ENCODE data around the gene BTBD9. TPM values are rescaled to one million over a fixed set of nuclear protein-coding genes. Genes with fewer than 3 reads are reported as not detected.

Gene BTBD9
- total and polyA plus RNA-seq, 4 experiments from 2014 or later: 5.2 to 40.4 (median 32.3) TPM

- no peak overlapping the region for H3K27ac Mint-ChIP-seq
- H3K27me3 Mint-ChIP-seq: no peaks in the 10 kb centered on the region
- H3K4me3 Mint-ChIP-seq: no peak overlapping the region
- peaks cover 0 to 4% (median 0%) of the 10 kb centered on the region in 8 donors for H3K9me3 Mint-ChIP-seq
- intact Hi-C loops (cut with micrococcal nuclease): no loop called here
- H3K4me1 Mint-ChIP-seq: peaks cover 0 to 2% (median 0%) of the 10 kb centered on the region in 4 donors
- DNase-seq: no peak
- POLR2A ChIA-PET (ENCODE audit: partially characterized antibody): interaction anchor here (1.0 kb wide), 1 partner anchor 11 kb away, joined by 3 read pairs; no protein-coding TSS in a partner anchor
- peaks cover 11 to 32% of the 10 kb centered on the region in 2 donors for H3K36me3 Mint-ChIP-seq
- H3K4me3 ChIP-seq (ENCODE audit: low read length in 2 of 2): no peak overlapping the region
- H3K9me3 ChIP-seq (ENCODE audit: control insufficient read depth in 1 of 2, low read length in 2 of 2): no peaks in the 10 kb centered on the region
- no peaks in the 10 kb centered on the region for H3K4me1 ChIP-seq (ENCODE audit: insufficient read depth, low read length)
- no peaks in the 10 kb centered on the region for H3K36me3 ChIP-seq (ENCODE audit: insufficient read depth, low read length)
- CTCF ChIA-PET (ENCODE audit: partially characterized antibody): no interaction called here
- no peak overlapping the region for H3K27ac ChIP-seq (ENCODE audit: low read depth, low read length)
- H3K27me3 ChIP-seq (ENCODE audit: insufficient read depth, low read length): no peaks in the 10 kb centered on the region
Observed at GRCh38 chr6:38453861-38454260, 185.9 kb downstream of the BTBD9 start.

DNA sequence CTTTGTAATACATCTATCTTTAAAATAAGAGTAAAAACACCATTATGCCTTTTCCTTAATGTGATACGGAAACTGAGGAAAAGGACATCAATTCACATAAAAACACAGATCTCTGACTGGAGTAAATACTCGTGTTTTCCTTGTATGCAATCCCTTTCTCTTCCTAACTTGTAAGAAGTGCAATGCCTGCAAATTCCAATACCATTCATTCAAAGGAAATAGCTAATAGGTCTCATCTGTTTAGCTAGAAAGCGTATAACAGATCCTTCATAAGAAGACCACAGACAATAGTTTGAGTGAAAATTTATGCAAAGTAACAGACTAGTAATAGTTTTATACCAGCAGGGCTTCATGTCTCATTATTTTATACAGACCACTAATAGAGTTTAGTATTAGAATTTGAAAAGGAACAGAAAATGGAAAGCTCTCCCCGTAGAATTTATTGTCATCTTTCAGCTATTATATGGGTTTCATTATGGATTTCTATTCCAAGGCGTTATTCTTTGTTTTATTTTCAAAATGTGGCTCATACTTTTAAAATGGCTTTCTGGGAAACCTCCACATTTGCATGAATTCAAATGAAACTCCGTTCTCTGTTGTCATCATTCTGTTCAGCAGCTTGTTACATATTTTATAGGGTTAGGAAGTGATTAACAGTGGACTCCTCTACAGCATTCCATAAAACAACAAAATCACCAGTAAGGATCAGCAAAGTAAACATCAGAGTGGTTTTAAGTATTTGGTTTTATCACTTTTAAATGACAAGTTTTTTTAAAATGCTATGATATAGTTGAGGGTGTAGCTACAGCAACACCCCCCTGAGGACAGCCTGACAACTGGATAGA lies 186.7 kb downstream of the BTBD9 start:
- ChIA-PET POLR2A (ENCODE audit: partially characterized antibody) (no interaction called here), CTCF (ENCODE audit: partially characterized antibody) (no interaction called here)
- Mint-ChIP-seq H3K36me3 (peaks cover 11 to 27% of the 10 kb centered on the region in 2 donors), H3K27ac (no peak overlapping the region), H3K4me3 (no peak overlapping the region), H3K4me1 (peaks cover 0 to 3% (median 0%) of the 10 kb centered on the region in 4 donors), H3K9me3 (peaks cover 0 to 4% (median 0%) of the 10 kb centered on the region in 8 donors), H3K27me3 (no peaks in the 10 kb centered on the region)
- no peak overlapping the region for H3K4me3 ChIP-seq (ENCODE audit: low read length in 2 of 2)
- no peak overlapping the region for H3K27ac ChIP-seq (ENCODE audit: low read depth, low read length)
- intact Hi-C loops (cut with micrococcal nuclease): no loop called here
- no peaks in the 10 kb centered on the region for H3K27me3 ChIP-seq (ENCODE audit: insufficient read depth, low read length)
- DNase-seq: no peak
- no peaks in the 10 kb centered on the region for H3K4me1 ChIP-seq (ENCODE audit: insufficient read depth, low read length)
- no peaks in the 10 kb centered on the region for H3K36me3 ChIP-seq (ENCODE audit: insufficient read depth, low read length)
- no peaks in the 10 kb centered on the region for H3K9me3 ChIP-seq (ENCODE audit: control insufficient read depth in 1 of 2, low read length in 2 of 2)

DNA sequence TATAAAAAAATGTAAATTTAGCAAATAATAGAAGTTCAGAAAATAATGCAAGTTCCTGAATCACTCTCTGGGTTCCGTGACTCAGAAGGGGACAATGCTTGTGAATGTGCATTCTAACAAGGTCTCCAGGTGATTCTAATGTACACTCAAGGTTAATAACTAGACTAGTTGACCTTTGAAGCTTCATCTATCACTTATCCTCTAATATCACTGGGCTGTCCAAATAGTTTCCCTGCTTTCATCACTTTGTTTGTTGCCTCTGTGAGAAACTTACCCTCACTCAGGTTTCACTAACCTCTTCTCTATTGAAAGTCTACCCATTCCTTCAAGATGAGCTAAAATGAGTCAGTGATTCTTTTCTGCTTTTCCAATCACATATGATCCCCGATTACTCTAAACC lies 189.0 kb downstream of the BTBD9 start:
- H3K27me3 Mint-ChIP-seq: no peaks in the 10 kb centered on the region
- peaks cover 0 to 4% (median 0%) of the 10 kb centered on the region in 8 donors for H3K9me3 Mint-ChIP-seq
- intact Hi-C loops (cut with micrococcal nuclease): no loop called here
- no peak overlapping the region for H3K4me3 ChIP-seq (ENCODE audit: low read length in 2 of 2)
- H3K27me3 ChIP-seq (ENCODE audit: insufficient read depth, low read length): no peaks in the 10 kb centered on the region
- H3K9me3 ChIP-seq (ENCODE audit: control insufficient read depth in 1 of 2, low read length in 2 of 2): no peaks in the 10 kb centered on the region
- DNase-seq: no peak
- ChIA-PET CTCF (ENCODE audit: partially characterized antibody) (no interaction called here), POLR2A (ENCODE audit: partially characterized antibody) (no interaction called here)
- H3K36me3 ChIP-seq (ENCODE audit: insufficient read depth, low read length): no peaks in the 10 kb centered on the region
- H3K4me1 Mint-ChIP-seq: peaks cover 0 to 7% (median under 1%) of the 10 kb centered on the region in 4 donors
- no peak overlapping the region for H3K27ac Mint-ChIP-seq
- H3K4me1 ChIP-seq (ENCODE audit: insufficient read depth, low read length): no peaks in the 10 kb centered on the region
- no peak overlapping the region for H3K4me3 Mint-ChIP-seq
- H3K36me3 Mint-ChIP-seq: peaks cover 8 to 12% of the 10 kb centered on the region in 2 donors
- H3K27ac ChIP-seq (ENCODE audit: low read depth, low read length): no peak overlapping the region

GRCh38 chr6:38445925-38446324 lies 193.8 kb downstream of the BTBD9 start:
- Mint-ChIP-seq H3K4me3 (no peak overlapping the region), H3K4me1 (peaks cover 11 to 17% (median 15%) of the 10 kb centered on the region in 4 donors), H3K27ac (no peak overlapping the region), H3K27me3 (no peaks in the 10 kb centered on the region), H3K36me3 (peaks cover 3 to 12% of the 10 kb centered on the region in 2 donors), H3K9me3 (peaks cover 0 to 2% (median 0%) of the 10 kb centered on the region in 8 donors)
- Histone ChIP-seq H3K9me3 (ENCODE audit: control insufficient read depth in 1 of 2, low read length in 2 of 2) (no peaks in the 10 kb centered on the region), H3K36me3 (ENCODE audit: insufficient read depth, low read length) (no peaks in the 10 kb centered on the region), H3K4me1 (ENCODE audit: insufficient read depth, low read length) (no peaks in the 10 kb centered on the region), H3K4me3 (ENCODE audit: low read length in 2 of 2) (no peak overlapping the region), H3K27me3 (ENCODE audit: insufficient read depth, low read length) (no peaks in the 10 kb centered on the region), H3K27ac (ENCODE audit: low read depth, low read length) (no peak overlapping the region)
- intact Hi-C loops (cut with micrococcal nuclease): no loop called here
- no peak for DNase-seq
- POLR2A ChIA-PET (ENCODE audit: partially characterized antibody): no interaction called here
- CTCF ChIA-PET (ENCODE audit: partially characterized antibody): no interaction called here

GRCh38 chr6:38445336-38445735 lies 194.4 kb downstream of the BTBD9 start:
- intact Hi-C loops (cut with micrococcal nuclease): no loop called here
- CTCF ChIA-PET (ENCODE audit: partially characterized antibody): no interaction called here
- H3K4me1 ChIP-seq (ENCODE audit: insufficient read depth, low read length): no peaks in the 10 kb centered on the region
- H3K36me3 ChIP-seq (ENCODE audit: insufficient read depth, low read length): no peaks in the 10 kb centered on the region
- H3K9me3 ChIP-seq (ENCODE audit: control insufficient read depth in 1 of 2, low read length in 2 of 2): no peaks in the 10 kb centered on the region
- no peaks in the 10 kb centered on the region for H3K27me3 ChIP-seq (ENCODE audit: insufficient read depth, low read length)
- H3K27me3 Mint-ChIP-seq: no peaks in the 10 kb centered on the region
- POLR2A ChIA-PET (ENCODE audit: partially characterized antibody): no interaction called here
- H3K4me3 Mint-ChIP-seq: no peak overlapping the region
- peaks cover under 1 to 11% of the 10 kb centered on the region in 2 donors for H3K36me3 Mint-ChIP-seq
- no peak for DNase-seq
- peaks cover 11 to 17% (median 15%) of the 10 kb centered on the region in 4 donors for H3K4me1 Mint-ChIP-seq
- H3K27ac ChIP-seq (ENCODE audit: low read depth, low read length): no peak overlapping the region
- peaks cover 0 to 2% (median 0%) of the 10 kb centered on the region in 8 donors for H3K9me3 Mint-ChIP-seq
- H3K4me3 ChIP-seq (ENCODE audit: low read length in 2 of 2): no peak overlapping the region
- H3K27ac Mint-ChIP-seq: no peak overlapping the region

DNA sequence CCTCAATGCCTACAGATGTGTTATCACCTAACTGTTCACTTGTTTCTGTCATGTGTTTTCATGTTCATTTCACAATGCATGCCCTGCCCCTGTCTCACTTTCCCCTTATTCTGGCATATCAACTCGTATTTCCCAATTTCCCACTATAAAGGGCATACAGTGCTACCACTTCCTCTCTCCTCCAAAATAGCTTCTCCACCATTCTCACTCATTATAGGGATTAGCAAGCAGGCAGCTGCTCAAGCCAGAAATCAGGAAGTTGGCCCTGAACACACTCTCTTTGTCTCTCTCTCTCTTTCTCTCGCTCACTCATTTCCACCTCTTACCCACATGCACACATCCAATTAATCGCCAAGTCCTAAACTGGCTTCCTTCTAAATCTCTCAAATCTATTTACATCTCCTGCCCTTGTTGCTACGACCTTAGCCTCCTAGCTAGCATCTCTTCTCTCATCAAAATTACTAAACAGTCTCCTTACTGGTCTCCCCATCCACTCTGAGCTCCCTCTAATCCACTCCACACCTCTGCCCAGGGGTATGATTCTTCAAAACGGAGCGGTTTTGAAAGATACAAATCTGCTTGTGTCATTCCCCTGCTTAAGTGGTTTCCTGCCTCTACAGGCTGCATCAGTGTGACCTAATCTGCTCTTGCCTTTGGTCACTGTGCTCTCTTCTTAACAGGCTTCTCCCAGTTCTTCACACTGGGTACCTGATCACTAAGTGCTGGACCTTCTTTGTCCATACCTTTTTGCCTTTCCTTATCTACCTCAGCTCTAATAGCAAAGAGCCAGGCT lies 196.2 kb downstream of the BTBD9 start:
- Mint-ChIP-seq H3K27me3 (no peaks in the 10 kb centered on the region), H3K36me3 (peaks cover 0 to 4% of the 10 kb centered on the region in 2 donors), H3K4me1 (peaks cover 14 to 19% (median 16%) of the 10 kb centered on the region in 4 donors), H3K4me3 (no peak overlapping the region), H3K9me3 (peaks cover 0 to 2% (median 0%) of the 10 kb centered on the region in 8 donors), H3K27ac (peak overlapping the region in 2 of 7 donors; percentile 8 to 61)
- intact Hi-C loops (cut with micrococcal nuclease): no loop called here
- H3K36me3 ChIP-seq (ENCODE audit: insufficient read depth, low read length): no peaks in the 10 kb centered on the region
- CTCF ChIA-PET (ENCODE audit: partially characterized antibody): no interaction called here
- no peaks in the 10 kb centered on the region for H3K9me3 ChIP-seq (ENCODE audit: control insufficient read depth in 1 of 2, low read length in 2 of 2)
- no peak for DNase-seq
- no peak overlapping the region for H3K4me3 ChIP-seq (ENCODE audit: low read length in 2 of 2)
- H3K27ac ChIP-seq (ENCODE audit: low read depth, low read length): no peak overlapping the region
- H3K4me1 ChIP-seq (ENCODE audit: insufficient read depth, low read length): no peaks in the 10 kb centered on the region
- POLR2A ChIA-PET (ENCODE audit: partially characterized antibody): interaction anchor here (1.1 kb wide), 1 partner anchor 11 kb away, joined by 3 read pairs; no protein-coding TSS in a partner anchor
- no peaks in the 10 kb centered on the region for H3K27me3 ChIP-seq (ENCODE audit: insufficient read depth, low read length)

DNA sequence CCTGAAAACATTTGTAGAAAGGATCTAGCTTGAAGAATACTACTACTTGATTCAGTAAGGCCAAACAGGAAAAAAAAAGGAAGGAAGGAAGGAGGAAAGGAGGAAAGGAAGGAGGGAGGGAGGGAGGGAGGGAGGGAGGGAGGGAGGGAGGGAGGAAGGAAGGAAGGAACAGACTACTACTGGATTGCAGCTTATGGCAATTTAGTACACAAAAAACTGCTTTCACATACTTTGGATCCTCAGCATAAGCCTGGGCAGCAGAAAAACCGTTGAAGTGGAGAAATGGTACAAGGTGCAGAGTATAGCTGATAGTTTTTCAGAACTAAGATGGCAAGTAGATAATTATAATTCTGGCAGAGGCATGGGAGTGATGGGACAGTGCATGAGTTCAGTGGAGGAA lies 201.6 kb downstream of the BTBD9 start:
- Mint-ChIP-seq H3K27ac (no peak overlapping the region), H3K4me3 (no peak overlapping the region), H3K4me1 (peaks cover 7 to 10% (median 9%) of the 10 kb centered on the region in 4 donors), H3K9me3 (peaks cover 0 to 2% (median 0%) of the 10 kb centered on the region in 8 donors), H3K27me3 (no peaks in the 10 kb centered on the region), H3K36me3 (peaks cover 7 to 25% of the 10 kb centered on the region in 2 donors)
- CTCF ChIA-PET (ENCODE audit: partially characterized antibody): interaction anchor here (1.3 kb wide), 1 partner anchor 10 kb away, joined by 3 read pairs; no protein-coding TSS in a partner anchor
- DNase-seq: no peak
- H3K4me3 ChIP-seq (ENCODE audit: low read length in 2 of 2): no peak overlapping the region
- POLR2A ChIA-PET (ENCODE audit: partially characterized antibody): no interaction called here
- no peaks in the 10 kb centered on the region for H3K4me1 ChIP-seq (ENCODE audit: insufficient read depth, low read length)
- H3K9me3 ChIP-seq (ENCODE audit: control insufficient read depth in 1 of 2, low read length in 2 of 2): no peaks in the 10 kb centered on the region
- intact Hi-C loops (cut with micrococcal nuclease): no loop called here
- no peaks in the 10 kb centered on the region for H3K36me3 ChIP-seq (ENCODE audit: insufficient read depth, low read length)
- H3K27ac ChIP-seq (ENCODE audit: low read depth, low read length): no peak overlapping the region
- no peaks in the 10 kb centered on the region for H3K27me3 ChIP-seq (ENCODE audit: insufficient read depth, low read length)

Measured in CD4-positive, alpha-beta memory T cell (primary cell).